Loucy (cell line): ENCODE results near the gene MACROD1.

ENCODE experiments used
- H2AFZ ChIP-seq: fragments of 200-600 bp; sonication (generic); 2 replicates; pipeline ENCODE4 v1.6.0; 2016; ENCODE audit warnings: antibody characterized with exemption, mild to moderate bottlenecking, low read length, moderate library complexity
- H3F3A ChIP-seq: fragments of 200-600 bp; 2 replicates; pipeline ENCODE4 v1.6.0; 2016; ENCODE audit warnings: antibody characterized with exemption, low read depth, mild to moderate bottlenecking
- H3K27me3 ChIP-seq: fragments of 200-600 bp; sonication (generic); 2 replicates; pipeline ENCODE4 v1.6.1; 2014; ENCODE audit warnings: low read length, mild to moderate bottlenecking; ENCODE audit not compliant: insufficient read depth, poor library complexity, severe bottlenecking
- H3K36me3 ChIP-seq: fragments of 200-600 bp; sonication (generic); 2 replicates; pipeline ENCODE4 v1.6.1; 2016; ENCODE audit warnings: low read length; ENCODE audit not compliant: insufficient read depth
- H3K4me1 ChIP-seq: fragments of 200-600 bp; sonication (generic); 2 replicates; pipeline ENCODE4 v1.5.1; 2014; ENCODE audit warnings: low read length, mild to moderate bottlenecking; ENCODE audit not compliant: insufficient read depth, poor library complexity, severe bottlenecking
- H3K4me2 ChIP-seq: fragments of 200-600 bp; sonication (generic); 2 replicates; pipeline ENCODE4 v1.6.0; 2014; ENCODE audit warnings: antibody characterized with exemption, low read length, low read depth, mild to moderate bottlenecking; ENCODE audit not compliant: poor library complexity, severe bottlenecking
- H3K4me3 ChIP-seq: fragments of 200-600 bp; sonication (generic); 2 replicates; pipeline ENCODE4 v1.5.1; 2014; ENCODE audit warnings: low read length, mild to moderate bottlenecking, mixed read lengths; ENCODE audit not compliant: poor library complexity, severe bottlenecking
- H3K79me2 ChIP-seq: fragments of 200-600 bp; sonication (generic); 2 replicates; pipeline ENCODE4 v1.6.1; 2014; ENCODE audit warnings: low read length; ENCODE audit not compliant: insufficient read depth
- H3K9ac ChIP-seq: fragments of 200-600 bp; sonication (generic); 2 replicates; pipeline ENCODE4 v1.6.0; 2014; ENCODE audit warnings: mild to moderate bottlenecking, low read depth, low read length, moderate library complexity; ENCODE audit not compliant: poor library complexity, severe bottlenecking
- H3K9me2 ChIP-seq: fragments of 200-600 bp; sonication (generic); replicated peaks from 2 replicates; pipeline ENCODE4 v1.6.1; 2016; ENCODE audit warnings: low read depth, low read length, mixed read lengths
- H3K9me3 ChIP-seq: fragments of 200-600 bp; sonication (generic); 2 replicates; pipeline ENCODE4 v1.6.1; 2014; ENCODE audit warnings: mild to moderate bottlenecking, antibody characterized with exemption, low read length, low read depth; ENCODE audit not compliant: insufficient read depth
- H4K20me1 ChIP-seq: fragments of 200-600 bp; sonication (generic); 2 replicates; pipeline ENCODE4 v1.6.0; 2014; ENCODE audit warnings: antibody characterized with exemption, low read length, mild to moderate bottlenecking; ENCODE audit not compliant: insufficient read depth, poor library complexity, severe bottlenecking
- CTCF ChIP-seq: fragments of 200-600 bp; sonication (generic); conservative IDR thresholded peaks from 2 replicates; pipeline ENCODE4 v1.5.1; 2014; ENCODE audit warnings: mild to moderate bottlenecking, antibody characterized with exemption, low read length
- EZH2phosphoT487 ChIP-seq: fragments of 200-600 bp; IDR thresholded peaks from 2 replicates; pipeline ENCODE4 v1.6.1; 2018; ENCODE audit warnings: antibody characterized with exemption, mild to moderate bottlenecking, moderate library complexity, borderline replicate concordance

MACROD1 gene

GRCh38 chr11:64076758-64077157 lies 89.2 kb downstream of the MACROD1 start:
- Histone ChIP-seq H3K79me2 (no peaks in the 10 kb centered on the region), H3K4me2 (no peak overlapping the region), H4K20me1 (no peaks in the 10 kb centered on the region), H3K9me3 (no peaks in the 10 kb centered on the region), H3K4me3 (no peak overlapping the region), H3F3A (no peaks in the 10 kb centered on the region), H3K9me2 (no peaks in the 10 kb centered on the region), H3K9ac (no peak overlapping the region), H3K27me3 (no peaks in the 10 kb centered on the region), H3K36me3 (no peaks in the 10 kb centered on the region), H2AFZ (no peak overlapping the region), H3K4me1 (no peaks in the 10 kb centered on the region)
- TF ChIP-seq EZH2phosphoT487: no peak
- no peak for TF ChIP-seq CTCF

- no peaks in the 10 kb centered on the region for H3K36me3 ChIP-seq
- H3K9ac ChIP-seq: no peak overlapping the region
- no peaks in the 10 kb centered on the region for H3K9me2 ChIP-seq
- TF ChIP-seq CTCF (no peak), EZH2phosphoT487 (no peak)
- no peaks in the 10 kb centered on the region for H3K79me2 ChIP-seq
- H3F3A ChIP-seq: no peaks in the 10 kb centered on the region
- no peak overlapping the region for H2AFZ ChIP-seq
- H3K4me2 ChIP-seq: no peak overlapping the region
- H3K4me3 ChIP-seq: no peak overlapping the region
- H4K20me1 ChIP-seq: no peaks in the 10 kb centered on the region
- no peaks in the 10 kb centered on the region for H3K9me3 ChIP-seq
- no peaks in the 10 kb centered on the region for H3K27me3 ChIP-seq
- no peaks in the 10 kb centered on the region for H3K4me1 ChIP-seq
These were observed 91.7 kb downstream of the MACROD1 start for GRCh38 chr11:64074239-64074638.

- H3K27me3 ChIP-seq: no peaks in the 10 kb centered on the region
- no peak overlapping the region for H3K4me2 ChIP-seq
- H3K9me3 ChIP-seq: no peaks in the 10 kb centered on the region
- no peak for TF ChIP-seq CTCF
- TF ChIP-seq EZH2phosphoT487: no peak
- no peak overlapping the region for H3K4me3 ChIP-seq
- H3K79me2 ChIP-seq: no peaks in the 10 kb centered on the region
- no peak overlapping the region for H3K9ac ChIP-seq
- H2AFZ ChIP-seq: no peak overlapping the region
- no peaks in the 10 kb centered on the region for H3F3A ChIP-seq
- no peaks in the 10 kb centered on the region for H3K4me1 ChIP-seq
- no peaks in the 10 kb centered on the region for H3K9me2 ChIP-seq
- no peaks in the 10 kb centered on the region for H4K20me1 ChIP-seq
- no peaks in the 10 kb centered on the region for H3K36me3 ChIP-seq
These were observed 92.4 kb downstream of the MACROD1 start for GRCh38 chr11:64073542-64073941.
